Measurements from ENCODE around the gene CAMLG. TPM values are rescaled to one million over a fixed set of nuclear protein-coding genes. Genes with fewer than 3 reads are reported as not detected.

The CAMLG gene
- total RNA-seq, 1 experiment from 2014 or later = 37.8 TPM

GRCh38 chr5:134777366-134777765 lies 39.0 kb downstream of the CAMLG start:
- no peak for DNase-seq (ENCODE audit: low spot score)

- no peak for DNase-seq (ENCODE audit: low spot score)
These were observed 46.0 kb downstream of the CAMLG start for GRCh38 chr5:134784241-134784920.

- DNase-seq (ENCODE audit: low spot score) = peak; percentile 42
These were observed 46.7 kb downstream of the CAMLG start for GRCh38 chr5:134784946-134785620.

DNA sequence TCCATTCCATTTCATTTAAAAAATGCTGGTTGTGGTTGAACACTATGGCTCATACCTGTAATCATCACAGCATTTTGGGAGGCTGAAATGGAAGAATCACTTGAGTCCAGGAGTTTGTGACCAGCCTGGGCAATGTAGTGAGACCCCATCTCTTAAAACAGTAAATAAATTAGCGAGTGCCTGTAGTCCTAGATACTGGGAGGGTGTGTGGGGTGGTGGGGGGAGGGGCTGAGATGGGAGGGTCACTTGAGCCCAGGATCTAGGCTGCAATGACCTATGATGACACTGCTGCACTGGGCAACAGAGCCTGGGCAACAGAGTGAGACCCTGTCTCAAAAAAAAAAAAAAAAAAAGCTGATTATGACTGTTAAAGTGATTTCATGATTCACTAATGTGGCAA lies 49.3 kb downstream of the CAMLG start:
- DNase-seq (ENCODE audit: low spot score) = no peak

GRCh38 chr5:134791580-134791979 lies 53.2 kb downstream of the CAMLG start:
- DNase-seq (ENCODE audit: low spot score) = no peak

- no peak for DNase-seq (ENCODE audit: low spot score)
These were observed 53.9 kb downstream of the CAMLG start for GRCh38 chr5:134792286-134792685.

DNA sequence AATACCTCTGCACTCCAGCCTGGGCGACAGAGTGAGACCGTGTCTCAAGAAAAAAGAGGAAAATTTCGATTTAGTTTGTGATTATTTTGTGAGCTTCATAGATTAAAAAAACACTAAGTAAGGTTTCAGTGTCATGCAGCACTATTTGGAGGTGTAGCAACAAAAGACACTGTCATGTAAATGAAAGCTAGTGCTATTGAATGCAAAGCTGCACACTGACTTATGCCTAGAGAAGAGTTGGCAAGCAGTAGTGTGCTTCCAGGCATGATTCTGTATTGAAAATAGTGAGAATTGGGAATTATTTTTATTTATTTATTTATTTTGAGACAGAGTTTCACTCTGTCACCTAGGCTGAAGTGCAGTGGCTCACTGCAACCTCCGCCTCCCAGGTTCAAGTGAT lies 54.8 kb downstream of the CAMLG start:
- DNase-seq (ENCODE audit: low spot score) = no peak

GRCh38 chr5:134794082-134794481 lies 55.7 kb downstream of the CAMLG start:
- DNase-seq (ENCODE audit: low spot score) = peak; percentile 7

DNA sequence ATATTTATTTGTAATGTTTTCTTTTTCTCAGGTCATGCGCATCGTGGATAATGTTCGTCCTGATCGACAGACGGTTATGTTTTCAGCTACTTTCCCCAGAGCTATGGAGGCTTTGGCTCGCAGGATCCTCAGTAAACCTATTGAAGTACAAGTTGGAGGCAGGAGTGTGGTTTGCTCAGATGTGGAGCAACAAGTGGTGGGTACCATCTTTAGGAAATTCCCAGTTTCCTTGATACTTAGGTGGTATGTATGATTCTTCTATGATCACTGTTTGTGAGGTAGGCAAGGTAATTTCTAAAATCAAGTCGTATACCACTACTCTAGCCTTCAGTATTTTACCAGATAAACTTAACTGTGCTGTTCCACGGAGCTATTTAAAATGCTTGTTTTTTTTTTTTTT lies 56.5 kb downstream of the CAMLG start:
- no peak for DNase-seq (ENCODE audit: low spot score)

GRCh38 chr5:134798468-134798867 lies 60.1 kb downstream of the CAMLG start:
- no peak for DNase-seq (ENCODE audit: low spot score)

Other genes starting within 250 kb of the CAMLG start
- 20.7 and 20.8 TPM in 2 replicates for gene JADE2, start 212.9 kb upstream of the CAMLG start, total RNA-seq (2014; rRNA removed; shearing (Covaris generic))
- gene SAR1B, start 105.7 kb upstream of the CAMLG start, total RNA-seq (2014; rRNA removed; shearing (Covaris generic)) = 105 and 153 TPM in 2 replicates
- 19.0 and 20.3 TPM in 2 replicates for gene SEC24A, start 89.8 kb upstream of the CAMLG start, total RNA-seq (2014; rRNA removed; shearing (Covaris generic))
- 37.8 and 41.8 TPM in 2 replicates for gene DDX46, start 20.2 kb downstream of the CAMLG start, total RNA-seq (2014; rRNA removed; shearing (Covaris generic))
- gene C5orf24, start 107.4 kb downstream of the CAMLG start, total RNA-seq (2014; rRNA removed; shearing (Covaris generic)) = 48.6 and 56.3 TPM in 2 replicates
- gene TXNDC15, start 135.8 kb downstream of the CAMLG start, total RNA-seq (2014; rRNA removed; shearing (Covaris generic)) = 109 and 130 TPM in 2 replicates
- gene PCBD2, start 166.6 kb downstream of the CAMLG start, total RNA-seq (2014; rRNA removed; shearing (Covaris generic)) = 5.5 and 6.0 TPM in 2 replicates
- not detected in 2 replicates for gene CATSPER3, start 229.4 kb downstream of the CAMLG start, total RNA-seq (2014; rRNA removed; shearing (Covaris generic))